KMS-11 (cell line): ENCODE measurements around the gene SP110.

Experiments
- H2AFZ ChIP-seq: fragments of 200-600 bp; sonication (generic); 2 replicates; pipeline ENCODE4 v1.6.1; 2016; ENCODE audit warnings: antibody characterized with exemption, mixed run types, low read depth
- H3K27ac ChIP-seq: fragments of 200-600 bp; sonication (generic); 2 replicates; pipeline ENCODE4 v1.6.1; 2016; ENCODE audit warnings: mild to moderate bottlenecking, mixed run types
- H3K27me3 ChIP-seq: fragments of 200-600 bp; sonication (generic); 2 replicates; pipeline ENCODE4 v1.6.1; 2017; ENCODE audit warnings: mild to moderate bottlenecking, low read depth, mixed run types, moderate library complexity; ENCODE audit not compliant: insufficient read depth
- H3K36me3 ChIP-seq: fragments of 200-600 bp; sonication (generic); 2 replicates; pipeline ENCODE4 v1.6.1; 2017; ENCODE audit warnings: mild to moderate bottlenecking, mixed run types; ENCODE audit not compliant: insufficient read depth
- H3K4me1 ChIP-seq: fragments of 200-600 bp; sonication (generic); 2 replicates; pipeline ENCODE4 v1.6.1; 2016; ENCODE audit warnings: mild to moderate bottlenecking, low read depth, mixed run types; ENCODE audit not compliant: poor library complexity, severe bottlenecking
- H3K4me2 ChIP-seq: fragments of 200-600 bp; sonication (generic); 2 replicates; pipeline ENCODE4 v1.7.0; 2016; ENCODE audit warnings: mild to moderate bottlenecking, mixed run types
- H3K4me3 ChIP-seq: fragments of 200-600 bp; sonication (generic); IDR thresholded peaks from 2 replicates; pipeline ENCODE4 v1.6.1; 2017; ENCODE audit warnings: low read depth, low read length, mixed read lengths; ENCODE audit not compliant: insufficient read depth
- H3K79me2 ChIP-seq: fragments of 200-600 bp; sonication (generic); 2 replicates; pipeline ENCODE4 v1.6.1; 2016; ENCODE audit warnings: low read depth, mixed run types; ENCODE audit not compliant: insufficient read depth
- H3K9ac ChIP-seq: fragments of 200-600 bp; sonication (generic); 2 replicates; pipeline ENCODE4 v1.6.1; 2016; ENCODE audit warnings: mild to moderate bottlenecking, mixed run types
- H4K20me1 ChIP-seq: fragments of 200-600 bp; sonication (generic); 2 replicates; pipeline ENCODE4 v1.6.1; 2016; ENCODE audit warnings: mild to moderate bottlenecking, mixed run types; ENCODE audit not compliant: insufficient read depth
- CTCF ChIP-seq: fragments of 200-600 bp; sonication (generic); conservative IDR thresholded peaks from 2 replicates; pipeline ENCODE4 v1.6.1; 2017; ENCODE audit warnings: low read depth, mild to moderate bottlenecking, antibody characterized with exemption, low read length, moderate library complexity, mixed read lengths

SP110 gene

GRCh38 chr2:230181195-230181594, 38.6 kb downstream of the SP110 start:
- no peak overlapping the region for H3K4me2 ChIP-seq
- H2AFZ ChIP-seq: no peak overlapping the region
- no peak overlapping the region for H3K4me3 ChIP-seq
- no peaks in the 10 kb centered on the region for H3K27me3 ChIP-seq
- H4K20me1 ChIP-seq: no peaks in the 10 kb centered on the region
- H3K79me2 ChIP-seq: no peaks in the 10 kb centered on the region
- H3K4me1 ChIP-seq: no peaks in the 10 kb centered on the region
- H3K36me3 ChIP-seq: no peaks in the 10 kb centered on the region
- no peak overlapping the region for H3K9ac ChIP-seq
- no peak overlapping the region for H3K27ac ChIP-seq
- no peak for TF ChIP-seq CTCF

DNA sequence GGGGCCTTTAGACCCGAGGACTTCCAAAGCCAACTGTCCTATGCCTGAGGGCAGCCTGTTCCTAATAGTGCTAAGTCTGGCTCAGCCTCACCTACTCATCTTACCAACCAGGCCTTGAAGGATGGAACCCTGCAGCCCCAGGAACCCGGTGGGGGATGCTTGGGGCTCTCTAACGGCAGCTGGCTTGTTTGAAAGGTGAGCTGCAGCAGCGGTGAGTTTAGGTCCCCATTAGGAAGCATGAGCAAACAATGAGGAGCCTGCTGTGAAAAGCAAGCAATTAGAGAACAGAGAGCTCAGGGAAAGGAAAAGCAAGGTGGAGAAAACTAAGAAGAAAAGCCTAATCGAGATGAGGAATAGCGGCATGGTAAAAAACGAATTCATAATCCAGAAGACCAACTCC, 39.9 kb downstream of the SP110 start:
- H3K4me2 ChIP-seq: no peak overlapping the region
- no peaks in the 10 kb centered on the region for H4K20me1 ChIP-seq
- TF ChIP-seq CTCF: no peak
- no peaks in the 10 kb centered on the region for H3K79me2 ChIP-seq
- no peaks in the 10 kb centered on the region for H3K4me1 ChIP-seq
- H3K36me3 ChIP-seq: no peaks in the 10 kb centered on the region
- no peaks in the 10 kb centered on the region for H3K27me3 ChIP-seq
- H2AFZ ChIP-seq: no peak overlapping the region
- no peak overlapping the region for H3K4me3 ChIP-seq
- H3K9ac ChIP-seq: no peak overlapping the region
- no peak overlapping the region for H3K27ac ChIP-seq

DNA sequence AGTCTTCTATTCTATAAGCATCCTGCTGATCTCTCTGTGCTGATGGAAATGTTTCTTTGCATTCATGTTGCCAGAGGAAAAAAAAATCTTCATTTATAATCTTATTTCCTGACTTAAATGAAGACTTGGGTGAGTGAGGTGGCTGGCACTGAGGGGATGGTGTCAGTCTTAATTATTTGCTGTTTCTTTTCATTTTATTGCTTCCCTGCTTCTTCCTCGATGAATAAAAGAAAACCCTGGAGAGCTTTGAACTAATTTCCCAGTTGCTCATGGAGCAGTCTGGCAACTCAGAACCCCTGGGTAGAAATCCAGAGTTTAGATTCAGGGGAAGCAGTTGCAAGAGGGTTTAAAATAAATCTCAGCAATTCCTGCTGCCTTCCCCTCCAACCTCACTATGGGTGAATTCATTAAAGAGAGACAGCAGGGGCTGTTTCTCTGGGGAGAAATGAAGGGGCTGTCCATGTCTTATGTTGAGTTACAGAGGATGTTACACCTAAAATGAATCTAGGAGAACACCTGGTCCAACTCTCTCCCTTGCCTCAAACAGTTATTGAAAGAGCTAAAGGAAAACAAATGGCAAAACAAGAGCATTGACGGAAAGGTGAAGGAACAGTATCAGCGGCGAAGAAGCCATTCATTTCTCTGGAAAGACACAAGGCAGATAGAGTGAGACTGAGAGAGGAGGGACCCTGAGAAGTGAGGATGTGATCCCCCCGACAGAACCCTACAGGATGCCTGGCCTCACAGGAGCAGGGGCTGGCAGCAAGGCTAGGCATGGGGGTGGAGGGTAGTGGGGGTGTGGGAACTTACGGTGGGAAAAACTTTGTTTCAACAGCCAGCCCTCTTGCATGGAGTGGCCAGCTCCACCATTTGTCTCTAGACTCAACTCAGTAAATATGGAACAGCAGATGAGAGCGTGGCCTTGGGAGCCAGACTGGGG, 41.0 kb downstream of the SP110 start:
- Histone ChIP-seq H3K79me2 (no peaks in the 10 kb centered on the region), H3K4me1 (no peaks in the 10 kb centered on the region), H3K36me3 (no peaks in the 10 kb centered on the region), H3K4me2 (no peak overlapping the region), H3K27me3 (no peaks in the 10 kb centered on the region), H3K27ac (no peak overlapping the region), H4K20me1 (no peaks in the 10 kb centered on the region), H3K9ac (no peak overlapping the region), H3K4me3 (no peak overlapping the region), H2AFZ (no peak overlapping the region)
- no peak for TF ChIP-seq CTCF

DNA sequence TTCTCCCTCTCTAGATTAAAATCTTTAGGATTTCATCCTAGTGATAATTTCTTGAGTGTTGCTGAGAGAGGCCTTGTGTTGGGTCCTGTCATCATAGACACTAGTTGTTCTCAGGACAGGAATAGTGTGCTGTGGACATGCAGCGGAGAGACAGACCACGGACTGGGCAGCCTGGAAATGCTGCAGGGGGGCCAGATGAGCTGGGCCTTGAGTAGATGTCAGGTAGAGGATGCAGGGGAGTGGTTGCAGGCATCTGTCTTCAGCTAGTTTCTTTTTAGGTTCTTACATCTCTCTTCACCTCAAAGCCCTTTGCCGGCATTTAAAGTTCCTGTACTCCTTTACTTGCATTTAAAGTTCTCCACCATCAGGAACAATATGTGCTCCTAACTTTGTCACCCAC, 42.8 kb downstream of the SP110 start:
- no peak overlapping the region for H3K9ac ChIP-seq
- no peaks in the 10 kb centered on the region for H3K4me1 ChIP-seq
- H3K4me3 ChIP-seq: no peak overlapping the region
- H2AFZ ChIP-seq: no peak overlapping the region
- no peaks in the 10 kb centered on the region for H3K27me3 ChIP-seq
- TF ChIP-seq CTCF: no peak
- no peaks in the 10 kb centered on the region for H4K20me1 ChIP-seq
- no peaks in the 10 kb centered on the region for H3K79me2 ChIP-seq
- no peak overlapping the region for H3K27ac ChIP-seq
- H3K36me3 ChIP-seq: no peaks in the 10 kb centered on the region
- no peak overlapping the region for H3K4me2 ChIP-seq
